Left lobe of liver (tissue), 2 donors: ENCODE data around the gene AIP. TPM values are rescaled to one million over a fixed set of nuclear protein-coding genes. Genes with fewer than 3 reads are reported as not detected.
A peak's percentile ranks its signal among the peaks of the same experiment; 100 is the strongest.

Source experiments
- ATAC-seq: fragments of 200-7000 bp; cut with Tn5 transposase; one replicate; pipeline ENCODE4 v1.9.1; 2020; ENCODE audit warnings: mild to moderate bottlenecking, moderate library complexity
- DNase-seq: peaks from one replicate; pipeline ENCODE4 v3.0.0-alpha.2; 2020; ENCODE audit warnings: low spot score
- total RNA-seq: library from RNA; stranded (reverse); gene quantifications from one replicate; pipeline ENCODE4 v1.2.1, GENCODE V29; 2021
- donor health status: DM: no; HTN: no; CAD: no; lungs with moderate emphysema.
- donor health status: DM: no; HTN: yes; CAD: no.

AIP gene
- total RNA-seq, 1 donor from 2014 or later, result 26.3 TPM

DNA sequence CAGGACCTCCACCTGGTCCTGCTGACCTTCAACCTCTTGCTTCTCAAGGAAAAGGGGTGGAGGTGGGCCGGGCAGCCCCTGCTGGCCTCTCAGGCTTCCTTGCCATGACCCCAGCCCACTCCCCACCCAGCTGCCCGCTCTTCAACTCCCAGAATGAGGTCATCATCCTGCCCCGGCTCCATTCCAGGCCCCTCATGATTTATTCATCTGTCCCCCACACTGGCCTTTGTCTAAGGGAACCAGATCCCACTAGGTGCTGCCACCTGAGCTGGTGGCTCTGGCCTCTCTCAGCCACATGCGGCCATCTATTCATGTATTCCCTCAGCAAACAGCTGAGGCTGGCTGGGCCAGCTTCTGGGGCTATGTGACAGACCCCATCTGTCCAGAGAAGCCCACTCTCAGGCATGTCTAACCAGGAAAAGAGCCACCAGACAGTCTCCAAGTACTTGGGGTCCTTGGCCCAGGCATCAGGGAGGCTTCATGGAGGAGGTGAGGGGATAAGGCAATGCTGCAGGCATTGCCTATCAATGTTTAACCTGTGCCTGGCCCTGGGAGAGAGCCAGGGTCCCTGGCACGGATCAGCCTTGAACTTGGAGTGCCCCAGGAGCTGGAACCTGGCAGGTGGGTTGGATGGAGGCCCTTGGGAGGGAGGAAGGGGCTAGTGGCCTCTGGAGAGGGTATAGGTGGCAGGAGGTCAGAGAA is 42.6 kb downstream of the AIP start:
- ATAC-seq (peak; percentile 83), DNase-seq (peak; percentile 82)

DNA sequence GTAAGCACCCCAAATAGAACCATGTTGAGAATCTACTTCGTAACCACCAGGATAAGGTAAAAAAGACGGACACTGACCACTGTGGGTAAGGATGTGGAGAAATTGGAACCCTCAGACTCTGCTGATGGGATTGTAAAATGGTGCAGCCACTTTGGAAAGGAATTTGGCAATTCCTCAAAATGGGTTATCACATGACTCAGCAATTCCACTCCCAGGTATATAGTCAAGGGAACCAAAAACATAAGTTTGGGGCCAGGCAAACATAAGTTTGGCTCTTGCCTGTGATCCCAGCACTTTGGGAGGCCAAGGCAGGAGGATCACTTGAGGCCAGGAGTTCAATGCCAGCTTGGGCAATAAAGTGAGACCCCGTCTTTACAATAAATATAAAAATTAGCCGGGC is 45.5 kb downstream of the AIP start:
- ATAC-seq, result no peak
- DNase-seq, result no peak

DNA sequence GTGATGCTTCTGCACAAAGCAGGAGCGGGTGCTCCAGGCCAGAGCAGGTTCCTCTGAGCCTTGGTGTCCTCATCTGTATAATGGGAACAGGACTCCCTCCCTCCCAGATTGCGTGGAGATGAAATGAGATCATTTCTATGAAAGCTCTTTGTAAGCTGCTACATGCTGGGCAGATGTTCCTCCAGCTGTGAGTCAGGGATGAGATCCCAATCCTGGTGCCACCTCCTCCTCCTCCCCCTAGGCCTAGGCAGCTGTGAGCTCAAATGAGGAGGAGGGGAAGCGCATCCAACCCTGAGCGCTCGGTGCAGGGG is 47.4 kb downstream of the AIP start:
- ATAC-seq (no peak), DNase-seq (no peak)

DNA sequence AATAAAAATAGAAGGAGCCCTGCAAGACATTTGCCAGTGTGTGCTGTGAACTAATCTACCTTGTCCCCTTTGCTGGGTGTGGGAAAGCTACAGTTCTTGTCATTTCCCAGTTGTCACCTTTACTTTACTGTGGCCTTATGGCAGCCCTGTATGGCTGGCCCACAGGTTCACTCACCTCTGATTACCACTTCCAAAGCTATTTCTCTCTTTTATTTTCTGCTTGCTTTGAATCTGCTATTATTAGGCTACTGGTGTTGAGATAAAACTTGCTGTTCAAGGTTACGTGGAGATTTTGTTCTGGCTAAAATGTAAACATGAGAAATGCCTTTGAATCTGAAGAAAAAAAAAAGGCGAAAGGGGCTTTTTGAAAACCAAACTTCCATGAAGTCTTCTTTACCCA is 50.1 kb downstream of the AIP start:
- DNase-seq, result no peak
- ATAC-seq, result no peak

DNA sequence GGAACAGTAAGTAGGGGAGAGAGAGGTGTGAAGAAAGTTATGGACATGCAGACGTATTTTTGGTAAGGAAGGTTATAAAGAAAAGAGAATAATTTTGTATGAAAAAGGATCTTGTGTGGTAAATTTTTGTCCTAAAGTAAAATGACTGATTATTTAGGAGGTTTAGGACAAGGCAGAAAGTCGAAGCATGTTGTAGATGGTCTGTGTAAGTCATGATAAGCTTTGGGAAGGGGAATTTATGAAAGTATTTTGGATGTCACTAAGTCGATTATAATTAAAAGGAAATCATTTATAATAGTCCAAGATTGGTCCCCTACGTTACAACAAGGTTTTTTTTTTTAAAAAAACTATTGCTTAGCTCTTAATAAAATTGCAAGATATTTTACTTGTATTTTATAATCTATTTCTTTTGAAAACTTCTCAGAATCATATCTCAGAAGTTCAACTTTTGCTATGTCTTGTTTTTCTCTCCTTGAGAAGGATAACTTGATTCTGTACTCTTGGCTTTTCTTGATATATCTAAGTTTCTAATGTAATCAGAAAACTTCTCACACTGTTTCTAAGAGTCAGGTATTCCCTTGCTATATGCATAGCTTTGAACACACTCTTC is 51.3 kb downstream of the AIP start:
- ATAC-seq (no peak), DNase-seq (no peak)

GRCh38 chr11:67535561-67535960 is 52.7 kb downstream of the AIP start:
- DNase-seq (no peak), ATAC-seq (no peak)

DNA sequence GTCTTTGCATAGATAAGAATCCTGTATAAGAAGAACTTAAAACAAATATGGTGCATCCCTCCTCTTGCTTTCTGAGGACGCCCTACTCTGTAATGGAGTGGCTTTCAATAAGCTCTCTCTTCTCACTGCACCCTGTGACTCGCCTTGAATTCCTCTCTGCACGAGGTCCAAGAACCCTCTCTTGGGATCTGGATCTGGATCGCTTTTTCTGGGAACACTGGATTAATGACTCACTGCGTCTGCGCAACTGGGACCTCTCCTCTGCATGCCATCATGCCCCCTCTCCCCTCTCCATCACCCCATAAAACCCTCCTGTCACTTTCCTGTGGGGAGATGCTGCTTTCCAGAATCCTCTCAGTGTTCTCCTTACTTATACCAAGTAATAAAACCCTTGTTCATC is 55.5 kb downstream of the AIP start:
- ATAC-seq, result no peak
- DNase-seq, result no peak

DNA sequence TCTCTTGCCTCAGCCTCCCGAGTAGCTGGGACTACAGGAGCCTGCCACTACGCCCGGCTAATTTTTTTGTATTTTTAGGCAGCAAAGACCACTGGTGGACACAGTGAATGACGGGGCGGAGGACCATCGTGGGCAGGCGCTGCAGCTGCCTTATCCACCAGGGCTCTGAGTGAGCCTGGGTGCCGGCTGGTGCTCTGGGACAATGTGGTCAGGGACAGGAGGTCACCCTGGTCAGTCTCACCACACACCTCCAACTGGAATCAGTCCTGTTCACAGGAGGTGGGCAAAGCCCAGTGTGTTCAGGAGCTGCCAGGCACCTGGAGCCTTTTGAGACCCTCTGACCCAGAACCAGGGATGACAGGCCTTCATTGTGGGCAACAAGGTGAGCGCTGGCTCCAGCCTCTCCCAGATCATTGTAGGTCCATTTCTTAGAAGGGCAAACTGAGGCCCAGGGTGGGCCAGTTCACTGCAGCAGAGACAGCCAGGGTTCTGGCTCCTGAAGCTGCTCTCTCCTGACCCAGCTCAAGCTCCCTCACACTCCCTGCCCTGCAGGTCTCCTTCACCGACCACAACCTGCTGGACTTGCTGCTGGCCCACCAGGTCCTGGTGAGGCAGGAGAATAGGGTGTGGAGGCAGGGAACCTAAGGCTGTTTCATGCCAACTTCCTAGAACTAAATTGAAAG is 56.1 kb downstream of the AIP start:
- DNase-seq (no peak), ATAC-seq (peak; percentile 44)

GRCh38 chr11:67539550-67539949 is 56.7 kb downstream of the AIP start:
- DNase-seq (no peak), ATAC-seq (no peak)

Other genes with a start within 250 kb of the AIP start
- 29.0 TPM for gene GRK2, start 216.6 kb upstream of the AIP start, total RNA-seq
- gene ANKRD13D, start 193.7 kb upstream of the AIP start, total RNA-seq, result 9.8 TPM
- 18.2 TPM for gene SSH3, start 179.5 kb upstream of the AIP start, total RNA-seq
- 96.6 TPM for gene POLD4, start 129.5 kb upstream of the AIP start, total RNA-seq
- gene CLCF1, start 109.4 kb upstream of the AIP start, total RNA-seq, result 0.43 TPM
- 14.9 TPM for gene RAD9A, start 91.0 kb upstream of the AIP start, total RNA-seq
- 63.1 TPM for gene PPP1CA, start 81.2 kb upstream of the AIP start, total RNA-seq
- gene TBC1D10C, start 78.9 kb upstream of the AIP start, total RNA-seq, result 1.1 TPM
- 0.28 TPM for gene CARNS1, start 67.3 kb upstream of the AIP start, total RNA-seq
- gene RPS6KB2, start 54.5 kb upstream of the AIP start, total RNA-seq, result 31.5 TPM
- 2.2 TPM for gene PTPRCAP, start 45.3 kb upstream of the AIP start, total RNA-seq
- gene CORO1B, start 39.5 kb upstream of the AIP start, total RNA-seq, result 44.1 TPM
- not detected for gene GPR152, start 30.3 kb upstream of the AIP start, total RNA-seq
- 1.1 TPM for gene CABP4, start 27.7 kb upstream of the AIP start, total RNA-seq
- gene TMEM134, start 13.8 kb upstream of the AIP start, total RNA-seq, result 38.9 TPM
- gene PITPNM1, start 22.3 kb downstream of the AIP start, total RNA-seq, result 19.2 TPM
- gene CDK2AP2, start 25.1 kb downstream of the AIP start, total RNA-seq, result 67.4 TPM
- not detected for gene CABP2, start 40.4 kb downstream of the AIP start, total RNA-seq
- gene GSTP1, start 100.8 kb downstream of the AIP start, total RNA-seq, result 30.9 TPM
- 192 TPM for gene NDUFV1, start 123.9 kb downstream of the AIP start, total RNA-seq
- 41.6 TPM for gene NUDT8, start 146.9 kb downstream of the AIP start, total RNA-seq
- gene TBX10, start 156.7 kb downstream of the AIP start, total RNA-seq, result 0.15 TPM
- 9.7 TPM for gene ACY3, start 167.7 kb downstream of the AIP start, total RNA-seq
- gene ALDH3B2, start 191.6 kb downstream of the AIP start, total RNA-seq, result not detected